GM20431 (cell line): ENCODE data around the gene NOS2.
"Not testable (repeated sequence)": the region's sequence is repeated elsewhere in the genome, so short reads cannot be mapped to it uniquely, and the experiment has no call there.

Experiments used
- in situ Hi-C: fragments of 300-500 bp; cut with MseI, MboI; formaldehyde crosslinking; loops from one replicate; pipeline ENCODE4 v1.15.0; 2020; ENCODE audit warnings: low sequenced_read_pairs; ENCODE audit not compliant: unreplicated experiment

The NOS2 gene

DNA sequence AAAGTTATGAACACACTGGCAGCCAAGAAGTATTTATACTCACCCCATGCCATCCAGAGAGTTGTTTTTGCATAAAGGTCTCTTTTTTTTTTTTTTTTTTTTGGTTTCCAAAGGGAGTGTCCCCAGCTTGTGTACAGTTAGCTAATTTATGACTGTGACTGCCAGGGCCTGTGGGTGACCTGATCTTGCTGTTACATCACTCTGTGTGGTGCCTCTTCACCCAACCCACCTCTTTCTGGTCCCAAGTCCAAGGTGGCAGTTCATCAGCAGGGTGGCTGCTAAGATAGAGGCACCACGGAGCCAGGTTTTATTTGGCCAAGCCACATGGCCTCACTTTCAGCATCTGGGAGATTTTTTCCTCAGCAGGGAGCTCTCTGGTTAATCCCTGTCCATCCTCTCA lies at the start of gene NOS2:
Gene NOS2 (minus strand): TSS at position 8 of the 400 bp plus-strand sequence. CDS start 1,720 bp downstream, outside the sequence.
- in situ Hi-C loops: loop anchor here (5.0 kb wide), 1 partner anchor 82 kb away; no protein-coding TSS in a partner anchor

DNA sequence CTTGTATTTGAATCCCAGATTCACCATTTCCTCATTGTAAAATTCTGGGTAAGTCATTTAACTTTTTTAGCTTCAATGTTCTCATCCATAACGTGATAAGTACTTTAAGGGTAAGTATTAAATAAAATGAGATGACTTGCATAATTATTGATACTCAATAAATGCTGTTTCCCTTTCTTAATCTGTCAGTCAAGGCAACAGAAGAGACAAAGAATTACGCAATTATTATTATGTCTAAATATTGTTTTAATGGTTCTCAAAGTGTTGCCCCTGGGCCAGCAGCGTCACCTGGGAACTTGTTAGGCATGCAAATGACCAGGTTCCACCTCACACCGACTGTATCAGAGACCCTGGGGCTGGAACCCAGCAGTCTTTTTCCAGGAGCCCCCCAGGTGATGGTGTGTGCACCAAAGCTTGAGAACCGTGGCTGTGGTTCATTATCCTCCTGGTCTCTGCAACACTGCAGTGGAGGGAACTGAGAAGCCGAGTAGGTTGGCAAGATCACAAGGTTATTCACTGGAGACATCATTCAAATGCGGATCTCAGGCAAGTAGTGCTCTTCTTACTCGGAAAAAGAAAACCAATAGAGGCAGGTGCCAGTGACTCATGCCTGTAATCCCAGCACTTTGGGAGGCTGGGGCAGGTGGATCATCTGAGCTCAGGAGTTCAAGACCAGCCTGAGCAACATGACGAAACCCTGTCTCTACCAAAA lies 49.3 kb upstream of the NOS2 start:
- in situ Hi-C loops: no loop called here

DNA sequence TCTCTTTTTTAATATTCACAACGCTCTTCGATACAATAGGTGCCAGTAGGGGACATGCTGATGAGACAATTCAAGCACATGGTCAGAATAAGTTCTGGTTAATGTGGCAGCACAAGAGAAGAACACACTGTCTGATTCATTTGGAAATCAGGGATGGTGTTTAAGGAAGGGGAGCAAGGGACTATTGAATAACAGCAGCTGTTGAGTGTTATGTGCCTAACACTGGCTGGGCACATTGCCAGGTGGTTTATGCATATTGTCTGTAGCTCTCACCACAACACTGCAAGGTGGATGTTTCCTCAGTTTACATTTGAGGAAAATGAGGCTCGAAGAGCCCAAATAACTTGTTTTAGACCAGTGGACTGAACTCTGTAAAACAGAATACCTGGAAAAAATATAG lies 48.6 kb upstream of the NOS2 start:
- in situ Hi-C loops: no loop called here

DNA sequence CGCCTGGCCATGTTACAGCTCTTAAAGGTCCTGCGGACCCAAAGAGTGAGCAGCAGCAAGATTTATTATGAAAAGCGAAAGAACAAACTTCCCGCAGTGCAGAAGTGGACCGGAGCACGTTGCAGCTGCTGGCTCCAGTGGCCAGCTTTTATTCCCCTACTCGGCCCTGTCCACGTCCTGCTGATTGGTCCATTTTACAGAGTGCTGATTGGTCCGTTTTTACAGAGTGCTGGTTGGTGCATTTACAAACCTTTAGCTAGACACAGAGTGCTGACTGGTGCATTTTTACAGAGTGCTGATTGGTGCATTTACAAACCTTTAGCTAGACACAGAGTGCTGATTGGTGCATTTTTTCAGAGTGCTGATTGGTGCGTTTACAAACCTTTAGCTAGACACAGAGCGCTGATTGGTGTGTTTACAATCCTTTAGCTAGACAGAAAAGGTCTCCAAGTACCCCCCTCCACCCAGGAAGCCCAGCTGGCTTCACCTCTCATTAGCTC lies 46.5 kb upstream of the NOS2 start:
- in situ Hi-C loops: not testable (repeated sequence)

DNA sequence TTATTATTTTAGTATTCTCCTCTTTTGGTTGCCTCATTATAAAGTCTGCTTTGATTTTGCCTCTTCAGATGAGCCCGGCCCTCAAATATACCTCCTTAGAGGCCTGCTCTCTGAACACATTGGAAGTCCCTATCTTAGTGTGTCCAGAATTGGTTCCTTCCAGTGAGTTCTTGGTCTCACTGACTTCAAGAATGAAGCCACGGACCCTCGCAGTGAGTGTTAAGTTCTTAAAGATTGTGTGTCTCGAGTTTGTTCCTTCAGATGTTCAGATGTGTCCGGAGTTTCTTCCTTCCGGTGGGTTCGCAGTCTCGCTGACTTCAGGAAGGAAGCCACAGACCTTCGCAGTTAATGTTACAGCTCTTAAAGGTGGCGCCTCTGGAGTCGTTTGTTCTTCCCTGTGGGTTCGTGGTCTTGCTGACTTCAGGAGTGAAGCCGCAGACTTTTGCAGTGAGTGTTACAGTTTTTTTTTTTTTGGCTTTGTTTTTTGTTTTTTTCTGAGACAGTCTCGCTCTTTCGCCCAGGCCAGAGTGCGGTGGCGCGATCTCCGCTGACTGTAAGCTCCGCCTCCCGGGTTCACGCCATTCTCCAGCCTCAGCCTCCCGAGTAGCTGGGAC lies 45.8 kb upstream of the NOS2 start:
- in situ Hi-C loops: no loop called here

- in situ Hi-C loops: no loop called here
Observed at GRCh38 chr17:27845264-27846041, 45.1 kb upstream of the NOS2 start.

- in situ Hi-C loops: no loop called here
Observed at GRCh38 chr17:27840688-27841087, 40.4 kb upstream of the NOS2 start.

GRCh38 chr17:27840406-27840678 lies 40.0 kb upstream of the NOS2 start:
- in situ Hi-C loops: not testable (repeated sequence)

GRCh38 chr17:27839571-27840405 lies 39.5 kb upstream of the NOS2 start:
- in situ Hi-C loops: not testable (repeated sequence)

- in situ Hi-C loops: not testable (repeated sequence)
Observed at GRCh38 chr17:27838607-27839006, 38.3 kb upstream of the NOS2 start.

GRCh38 chr17:27837769-27838168 lies 37.4 kb upstream of the NOS2 start:
- in situ Hi-C loops: not testable (repeated sequence)

DNA sequence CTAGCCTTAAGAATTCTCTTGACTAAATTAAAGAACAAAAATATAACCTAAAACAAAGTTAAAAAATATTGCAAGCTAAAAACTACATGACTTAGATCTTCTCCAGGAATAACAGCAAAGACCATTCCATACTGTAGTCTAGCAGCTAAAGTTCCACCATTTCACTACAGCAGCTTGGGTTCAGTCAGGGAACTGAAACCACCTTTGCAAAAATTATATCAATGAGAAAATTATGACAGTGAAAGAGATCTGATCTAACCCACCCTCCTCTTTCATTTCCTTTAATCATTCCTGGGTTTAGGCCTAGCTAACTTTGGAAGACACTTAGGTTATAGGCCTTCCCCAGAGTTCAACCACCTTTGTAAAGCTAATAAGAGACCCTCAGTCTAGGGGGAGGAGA lies 36.3 kb upstream of the NOS2 start:
- in situ Hi-C loops: no loop called here

DNA sequence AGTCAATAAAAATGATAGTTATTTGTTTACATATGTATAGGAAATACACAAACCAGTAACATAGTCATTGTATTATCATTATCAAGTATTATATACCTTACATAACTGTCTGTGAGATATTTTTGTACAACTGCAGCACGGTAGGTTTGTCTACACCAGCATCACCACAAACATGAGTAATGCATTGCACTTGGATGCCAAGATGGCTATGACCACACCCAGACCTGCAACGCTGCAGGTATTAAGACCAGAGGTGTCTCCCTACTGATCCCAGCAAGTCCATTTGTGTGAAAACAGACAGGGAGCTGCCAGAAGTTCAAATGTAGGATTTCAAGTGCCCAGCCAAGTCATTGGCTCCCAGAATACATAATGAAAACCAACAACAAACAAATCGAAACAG lies 34.2 kb upstream of the NOS2 start:
- in situ Hi-C loops: no loop called here

DNA sequence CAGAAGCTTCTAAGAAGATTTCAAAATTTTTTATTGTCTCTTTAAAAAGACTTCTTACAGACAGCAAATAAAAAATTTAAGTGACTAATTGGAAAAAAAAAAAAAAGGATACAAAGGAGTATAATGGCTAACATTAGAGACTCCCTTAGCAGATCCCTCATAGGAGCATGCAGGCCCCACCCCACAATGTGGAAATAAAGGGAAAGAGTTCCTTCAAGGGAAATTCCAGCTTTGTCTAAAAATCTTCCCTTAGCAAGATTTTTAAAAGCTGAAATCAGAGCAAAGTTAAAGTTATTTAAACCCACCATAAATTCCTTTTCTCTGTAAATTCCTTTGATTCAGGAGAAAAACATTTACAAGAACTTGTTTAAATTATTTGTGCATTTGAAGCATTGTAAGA lies 32.5 kb upstream of the NOS2 start:
- in situ Hi-C loops: no loop called here

DNA sequence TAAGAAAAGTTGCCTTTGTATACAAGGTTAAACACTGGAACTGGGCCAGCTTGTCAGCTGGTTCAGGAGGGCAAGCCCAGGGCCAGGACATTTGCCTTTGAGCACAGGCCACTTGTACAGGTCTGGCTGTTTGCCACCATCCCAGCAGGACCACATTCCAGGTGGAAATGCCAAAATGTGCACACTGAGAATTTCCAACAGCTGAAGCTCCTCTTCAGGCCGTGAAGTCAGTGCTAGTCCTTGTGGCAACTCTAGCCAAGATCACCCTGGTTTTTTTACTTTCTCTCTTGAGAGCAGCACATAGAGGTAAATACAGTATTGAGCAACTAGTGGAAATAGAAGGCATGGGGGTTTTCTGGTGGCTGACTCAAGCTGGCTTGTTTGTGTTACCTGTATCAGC lies 29.6 kb upstream of the NOS2 start:
- in situ Hi-C loops: not testable (repeated sequence)

DNA sequence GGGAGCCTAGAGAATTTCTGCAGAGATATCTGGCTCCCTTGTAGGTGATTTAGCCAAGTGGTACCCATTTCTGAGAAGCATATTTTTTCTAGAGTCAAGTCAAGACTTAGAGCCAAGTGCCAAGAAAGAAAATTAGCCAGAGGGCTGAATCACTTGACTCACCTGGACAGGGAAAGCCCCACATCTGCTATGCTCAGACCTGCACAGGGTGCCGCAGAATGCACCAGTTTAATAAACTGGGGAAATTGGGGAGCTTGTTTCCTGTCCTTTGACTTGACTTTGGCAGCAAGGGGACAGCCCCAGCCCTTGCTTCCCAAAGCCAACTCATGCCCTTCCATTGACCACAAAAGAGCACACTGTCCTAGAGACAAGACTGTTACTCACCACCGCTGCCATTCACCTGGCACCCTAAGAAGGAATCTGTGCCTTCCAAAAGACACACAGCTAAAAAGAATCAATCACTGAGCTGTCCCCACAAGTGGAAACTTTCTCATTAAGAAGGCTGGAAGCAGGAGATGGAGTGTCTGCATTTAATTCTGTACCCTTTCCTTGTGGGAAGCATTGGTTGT lies 28.9 kb upstream of the NOS2 start:
- in situ Hi-C loops: not testable (repeated sequence)

- in situ Hi-C loops: no loop called here
Observed at GRCh38 chr17:27825459-27825858, 25.1 kb upstream of the NOS2 start.

DNA sequence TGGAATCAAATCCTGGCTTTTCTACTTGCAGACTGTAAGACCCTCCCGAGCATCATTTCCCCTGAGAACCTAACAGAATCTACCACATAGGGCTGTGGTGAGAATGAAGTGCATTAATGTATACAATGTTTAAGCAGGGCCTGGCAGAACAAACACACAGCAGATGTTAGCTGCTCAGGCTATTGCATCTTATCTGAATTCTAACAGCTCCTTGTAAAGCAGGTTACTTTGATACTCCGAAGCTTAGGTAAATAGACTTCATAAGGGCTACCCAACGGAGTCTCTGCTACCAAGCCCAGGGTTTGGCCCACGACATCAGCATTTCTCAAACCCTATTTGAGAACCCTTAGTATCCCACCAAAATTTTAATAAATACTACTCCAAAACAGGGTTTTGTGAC lies 24.4 kb upstream of the NOS2 start:
- in situ Hi-C loops: no loop called here

DNA sequence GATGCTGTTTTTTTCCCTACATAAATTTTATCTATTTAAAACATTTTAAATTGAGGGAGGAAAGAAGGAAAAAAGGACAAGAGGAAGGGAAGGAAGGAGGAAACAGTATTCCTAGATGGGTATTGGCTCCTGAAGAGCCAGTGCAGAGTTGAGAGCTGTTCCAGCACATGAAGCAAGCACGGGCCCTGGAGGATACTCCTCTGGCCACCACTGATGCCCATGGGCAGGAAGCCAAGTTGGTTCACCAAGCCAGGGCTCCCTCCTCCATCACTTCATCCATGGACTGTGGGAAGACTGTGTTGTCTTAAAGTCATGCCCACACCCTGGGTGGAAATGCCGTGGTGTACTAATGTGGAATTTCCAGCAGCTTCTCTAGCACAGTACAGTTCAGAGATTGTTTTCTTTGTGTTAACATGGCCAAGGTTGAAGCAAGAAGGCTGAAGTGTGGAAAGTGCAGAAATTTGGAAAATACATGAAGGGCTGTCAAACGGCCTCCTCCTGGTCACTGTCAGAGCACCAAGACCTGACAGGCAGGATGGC lies 23.9 kb upstream of the NOS2 start:
- in situ Hi-C loops: no loop called here

- in situ Hi-C loops: not testable (repeated sequence)
Observed at GRCh38 chr17:27822108-27822507, 21.8 kb upstream of the NOS2 start.
